Right atrium auricular region (tissue), 2 donors: ENCODE measurements around the gene GRB10. TPM values are rescaled to one million over a fixed set of nuclear protein-coding genes. Genes with fewer than 3 reads are reported as not detected.

Source experiments
- DNase-seq: peaks from one replicate; pipeline ENCODE4 v3.0.0-alpha.2; 2019; ENCODE audit warnings: low spot score
- H3K27ac ChIP-seq, 2 donors: fragments of 200-600 bp; sonication (generic); 1 replicate in 1 of 2; 2 replicates in 1 of 2; pipeline ENCODE4 v1.5.1; 2016 to 2019
- H3K27me3 ChIP-seq, 2 donors: fragments of 200-600 bp; sonication (generic); one replicate each; pipeline versions ENCODE4 v1.5.1 to v1.6.0; 2017 to 2019
- H3K36me3 ChIP-seq: fragments of 200-600 bp; sonication (generic); one replicate; pipeline ENCODE4 v1.5.1; 2016
- H3K4me1 ChIP-seq, 2 donors: fragments of 200-600 bp; sonication (generic); one replicate each; pipeline versions ENCODE4 v1.5.1 to v1.6.0; 2017 to 2019
- H3K4me3 ChIP-seq, 2 donors: fragments of 200-600 bp; sonication (generic); 1 replicate in 1 of 2; 2 replicates in 1 of 2; pipeline ENCODE4 v1.5.1; 2017 to 2019; ENCODE audit warnings: mild to moderate bottlenecking in 1 of 2, moderate library complexity in 1 of 2
- H3K9me3 ChIP-seq, 2 donors: fragments of 200-600 bp; sonication (generic); one replicate each; pipeline ENCODE4 v1.5.1; 2019
- total RNA-seq, 2 donors: library from RNA; depleted of rRNA; stranded (reverse); fragments of >200 nt; gene quantifications; one replicate each; pipeline ENCODE4 v1.1.0, GENCODE V29; 2016
- TF ChIP-seq, protein P1 (sequence below), 2 donors: fragments of 200-600 bp; sonication (generic); IDR thresholded peaks; one replicate each; pipeline ENCODE4 v1.5.1; 2019; ENCODE audit warnings: antibody characterized with exemption in 2 of 2

Gene GRB10
- total RNA-seq, 2 donors from 2014 or later: 36.5 to 39.0 TPM

DNA sequence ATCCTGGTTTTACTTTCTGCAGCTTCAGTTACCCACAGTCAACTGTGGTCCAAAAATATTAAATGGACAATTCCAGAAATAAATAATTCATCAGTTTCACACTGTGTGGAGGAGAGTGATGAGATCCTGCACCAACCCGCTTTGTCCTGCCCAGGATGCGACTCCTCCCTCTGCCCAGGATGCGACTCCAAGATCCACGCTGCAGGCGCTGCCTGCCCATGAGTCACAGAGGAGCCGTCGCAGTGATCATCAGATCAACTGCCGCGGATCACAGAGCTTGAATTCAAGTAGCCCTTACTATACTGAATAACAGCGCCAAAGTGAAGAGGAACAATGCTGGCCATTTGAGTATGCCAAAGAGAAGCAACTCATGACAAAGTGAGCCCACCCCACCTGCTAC, 61.5 kb downstream of the GRB10 start:
- Histone ChIP-seq H3K27me3 (no peaks in the 10 kb centered on the region), H3K36me3 (no peaks in the 10 kb centered on the region), H3K4me1 (peaks cover 0 to 83% of the 10 kb centered on the region in 2 donors), H3K9me3 (no peaks in the 10 kb centered on the region), H3K27ac (peak overlapping the region in 1 of 2 donors; percentile 3), H3K4me3 (no peak overlapping the region)
- TF ChIP-seq, protein P1, sequence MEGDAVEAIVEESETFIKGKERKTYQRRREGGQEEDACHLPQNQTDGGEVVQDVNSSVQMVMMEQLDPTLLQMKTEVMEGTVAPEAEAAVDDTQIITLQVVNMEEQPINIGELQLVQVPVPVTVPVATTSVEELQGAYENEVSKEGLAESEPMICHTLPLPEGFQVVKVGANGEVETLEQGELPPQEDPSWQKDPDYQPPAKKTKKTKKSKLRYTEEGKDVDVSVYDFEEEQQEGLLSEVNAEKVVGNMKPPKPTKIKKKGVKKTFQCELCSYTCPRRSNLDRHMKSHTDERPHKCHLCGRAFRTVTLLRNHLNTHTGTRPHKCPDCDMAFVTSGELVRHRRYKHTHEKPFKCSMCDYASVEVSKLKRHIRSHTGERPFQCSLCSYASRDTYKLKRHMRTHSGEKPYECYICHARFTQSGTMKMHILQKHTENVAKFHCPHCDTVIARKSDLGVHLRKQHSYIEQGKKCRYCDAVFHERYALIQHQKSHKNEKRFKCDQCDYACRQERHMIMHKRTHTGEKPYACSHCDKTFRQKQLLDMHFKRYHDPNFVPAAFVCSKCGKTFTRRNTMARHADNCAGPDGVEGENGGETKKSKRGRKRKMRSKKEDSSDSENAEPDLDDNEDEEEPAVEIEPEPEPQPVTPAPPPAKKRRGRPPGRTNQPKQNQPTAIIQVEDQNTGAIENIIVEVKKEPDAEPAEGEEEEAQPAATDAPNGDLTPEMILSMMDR (IDR thresholded peaks at IDR 0.05): no peak
- no peak for DNase-seq

DNA sequence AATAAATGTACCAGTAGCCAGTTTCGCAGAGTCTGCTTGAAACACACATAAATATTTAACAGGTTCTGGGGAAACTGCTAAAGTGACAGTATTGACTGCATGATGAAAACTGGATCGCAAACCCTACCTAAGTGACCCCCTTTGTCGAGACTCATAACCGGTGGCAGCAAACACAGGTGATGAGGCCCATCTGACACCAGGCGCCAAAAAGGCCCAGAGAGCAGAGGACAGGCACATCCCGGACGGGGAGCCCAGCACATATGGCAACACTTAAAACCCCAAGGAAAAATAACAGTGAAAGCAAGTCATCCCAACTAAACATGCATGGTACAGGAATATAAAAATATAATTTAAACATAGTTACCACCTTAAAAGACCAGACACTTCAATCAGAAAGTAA, 62.4 kb downstream of the GRB10 start:
- H3K4me1 ChIP-seq: peaks cover 0 to 83% of the 10 kb centered on the region in 2 donors
- DNase-seq: no peak
- H3K9me3 ChIP-seq: no peaks in the 10 kb centered on the region
- H3K4me3 ChIP-seq: no peak overlapping the region
- H3K27me3 ChIP-seq: no peaks in the 10 kb centered on the region
- no peak overlapping the region for H3K27ac ChIP-seq
- TF ChIP-seq, protein P1 (IDR thresholded peaks at IDR 0.05): no peak
- no peaks in the 10 kb centered on the region for H3K36me3 ChIP-seq

DNA sequence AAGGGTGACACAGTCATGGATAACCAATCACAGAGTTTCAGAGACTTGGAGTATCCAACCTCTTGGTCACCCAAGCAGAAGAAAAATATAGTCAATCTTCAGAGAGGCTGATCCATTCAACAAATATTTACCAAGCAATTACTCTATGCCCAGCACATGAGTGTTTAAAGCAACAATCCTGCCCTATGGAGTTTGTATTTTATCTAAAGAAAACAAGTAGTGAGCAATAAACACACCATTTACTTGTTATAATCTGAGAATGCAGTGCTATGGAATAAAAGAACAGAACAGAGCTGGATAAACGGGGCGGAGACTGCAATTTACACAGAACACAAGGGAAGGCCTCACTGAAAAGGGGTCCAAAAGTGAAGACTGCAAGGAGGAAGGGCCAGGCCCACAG, 63.8 kb downstream of the GRB10 start:
- no peaks in the 10 kb centered on the region for H3K36me3 ChIP-seq
- no peaks in the 10 kb centered on the region for H3K27me3 ChIP-seq
- H3K27ac ChIP-seq: no peak overlapping the region
- DNase-seq: no peak
- H3K9me3 ChIP-seq: no peaks in the 10 kb centered on the region
- no peak overlapping the region for H3K4me3 ChIP-seq
- peaks cover 0 to 77% of the 10 kb centered on the region in 2 donors for H3K4me1 ChIP-seq
- TF ChIP-seq, protein P1 (IDR thresholded peaks at IDR 0.05): no peak

DNA sequence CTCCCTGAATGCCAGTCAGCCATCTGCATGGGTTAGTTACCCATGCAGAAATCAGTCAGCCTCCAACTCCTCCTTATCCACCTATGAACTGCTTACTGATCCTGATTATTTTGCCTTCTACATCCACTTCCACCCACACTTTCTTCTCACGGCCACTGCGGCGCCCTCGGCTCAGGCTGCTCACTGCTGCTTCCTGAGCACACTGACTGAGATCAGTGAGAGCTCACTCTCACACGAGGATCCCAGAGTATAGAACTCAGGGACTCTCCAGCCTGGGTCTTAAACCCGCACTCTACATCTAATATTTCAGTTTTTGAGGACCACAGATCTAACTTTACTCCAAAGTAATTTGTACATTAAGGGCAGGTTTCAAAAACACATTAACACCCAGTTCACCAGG, 64.4 kb downstream of the GRB10 start:
- H3K9me3 ChIP-seq: no peaks in the 10 kb centered on the region
- H3K36me3 ChIP-seq: no peaks in the 10 kb centered on the region
- TF ChIP-seq, protein P1 (IDR thresholded peaks at IDR 0.05): no peak
- peaks cover 0 to 79% of the 10 kb centered on the region in 2 donors for H3K4me1 ChIP-seq
- H3K27me3 ChIP-seq: no peaks in the 10 kb centered on the region
- DNase-seq: no peak
- no peak overlapping the region for H3K27ac ChIP-seq
- H3K4me3 ChIP-seq: no peak overlapping the region

DNA sequence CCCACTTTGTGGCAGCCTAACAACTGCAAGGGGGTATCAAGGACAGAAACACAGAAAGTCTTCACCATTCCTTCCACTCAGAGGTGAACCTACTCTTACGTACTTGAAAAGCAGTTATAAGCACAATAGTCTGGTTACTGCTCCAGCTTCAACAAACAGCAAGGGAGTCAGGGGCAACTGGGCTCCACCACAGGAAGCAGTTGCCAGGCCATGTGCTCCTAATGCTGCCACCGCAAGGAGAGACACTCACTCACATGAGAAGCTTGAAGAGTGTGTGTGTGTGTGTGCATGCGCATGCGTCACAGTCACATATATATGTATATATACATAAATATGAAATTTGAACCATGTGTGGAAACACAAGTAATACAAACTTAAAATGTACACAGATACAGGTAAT, 65.5 kb downstream of the GRB10 start:
- Histone ChIP-seq H3K9me3 (no peaks in the 10 kb centered on the region), H3K27me3 (no peaks in the 10 kb centered on the region), H3K4me1 (peaks cover 0 to 79% of the 10 kb centered on the region in 2 donors), H3K36me3 (no peaks in the 10 kb centered on the region), H3K27ac (no peak overlapping the region), H3K4me3 (no peak overlapping the region)
- TF ChIP-seq, protein P1 (IDR thresholded peaks at IDR 0.05): no peak
- DNase-seq: no peak

DNA sequence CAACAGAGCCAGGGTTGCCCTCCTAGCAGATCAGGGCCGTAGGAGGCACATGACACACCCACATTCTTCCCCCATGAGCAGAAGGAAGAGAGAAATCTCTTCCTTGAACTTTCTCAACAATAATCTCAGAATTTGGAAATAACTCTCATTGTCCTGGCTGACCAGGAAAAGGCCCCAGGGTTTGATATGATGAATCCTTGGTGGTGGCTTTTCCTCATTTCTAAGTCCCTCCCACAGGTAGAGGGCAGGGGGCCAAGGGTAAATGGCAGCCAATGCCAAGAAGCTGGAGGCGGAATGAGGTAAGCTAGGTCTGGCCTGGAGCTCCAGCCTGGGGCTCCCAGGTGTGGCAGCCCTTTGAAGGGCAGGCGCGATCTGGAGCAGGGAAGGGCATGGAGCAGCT, 67.8 kb downstream of the GRB10 start:
- H3K9me3 ChIP-seq: no peaks in the 10 kb centered on the region
- H3K4me3 ChIP-seq: no peak overlapping the region
- TF ChIP-seq, protein P1 (IDR thresholded peaks at IDR 0.05): no peak
- peaks cover 0 to 89% of the 10 kb centered on the region in 2 donors for H3K4me1 ChIP-seq
- no peaks in the 10 kb centered on the region for H3K27me3 ChIP-seq
- DNase-seq: no peak
- no peaks in the 10 kb centered on the region for H3K36me3 ChIP-seq
- H3K27ac ChIP-seq: no peak overlapping the region
